GM23248 (cell line): Measurements from ENCODE around the gene MTPN. TPM values are rescaled to one million over a fixed set of nuclear protein-coding genes. Genes with fewer than 3 reads are reported as not detected.

Experiments used
- DNase-seq: peaks from one replicate; pipeline ENCODE4 v3.0.0-alpha.2; 2015
- H2AFZ ChIP-seq: fragments of 200-600 bp; sonication (generic); 2 replicates; pipeline ENCODE4 v1.6.1; 2016; ENCODE audit warnings: antibody characterized with exemption
- H3F3A ChIP-seq: fragments of 200-600 bp; sonication (generic); 2 replicates; pipeline ENCODE4 v1.6.1; 2016; ENCODE audit warnings: mild to moderate bottlenecking, antibody characterized with exemption, mixed run types; ENCODE audit not compliant: insufficient read depth
- H3K27ac ChIP-seq: fragments of 200-600 bp; sonication (generic); 2 replicates; pipeline ENCODE4 v1.5.1; 2016; ENCODE audit warnings: mild to moderate bottlenecking
- H3K27me3 ChIP-seq: fragments of 200-600 bp; sonication (generic); replicated peaks from 2 replicates; pipeline ENCODE4 v1.6.1; 2016; ENCODE audit warnings: mild to moderate bottlenecking; ENCODE audit not compliant: insufficient read depth
- H3K36me3 ChIP-seq: fragments of 200-600 bp; sonication (generic); 2 replicates; pipeline ENCODE4 v1.6.1; 2016; ENCODE audit warnings: low read depth, mild to moderate bottlenecking
- H3K4me1 ChIP-seq: fragments of 200-600 bp; sonication (generic); 2 replicates; pipeline ENCODE4 v1.6.1; 2016; ENCODE audit warnings: mild to moderate bottlenecking; ENCODE audit not compliant: insufficient read depth
- H3K4me2 ChIP-seq: fragments of 200-600 bp; sonication (generic); one replicate; pipeline ENCODE4 v1.6.1; 2016; ENCODE audit warnings: mild to moderate bottlenecking; ENCODE audit not compliant: unreplicated experiment
- H3K4me3 ChIP-seq: fragments of 200-600 bp; sonication (generic); 2 replicates; pipeline ENCODE4 v1.5.1; 2016; ENCODE audit warnings: mild to moderate bottlenecking
- H3K79me2 ChIP-seq: fragments of 200-600 bp; sonication (generic); 2 replicates; pipeline ENCODE4 v1.6.1; 2016; ENCODE audit warnings: mild to moderate bottlenecking; ENCODE audit not compliant: insufficient read depth
- H3K9ac ChIP-seq: fragments of 200-600 bp; sonication (generic); 2 replicates; pipeline ENCODE4 v1.6.1; 2016; ENCODE audit warnings: mild to moderate bottlenecking
- H3K9me2 ChIP-seq: fragments of 200-600 bp; sonication (generic); 2 replicates; pipeline ENCODE4 v1.6.1; 2016; ENCODE audit warnings: mixed run types, mild to moderate bottlenecking, moderate library complexity; ENCODE audit not compliant: insufficient read depth
- H3K9me3 ChIP-seq: fragments of 200-600 bp; sonication (generic); one replicate; pipeline ENCODE4 v1.6.1; 2017; ENCODE audit warnings: low read depth
- H4K20me1 ChIP-seq: fragments of 200-600 bp; sonication (generic); 2 replicates; pipeline ENCODE4 v1.6.0; 2016; ENCODE audit not compliant: insufficient read depth
- EZH2 ChIP-seq: fragments of 200-600 bp; sonication (generic); IDR thresholded peaks from 2 replicates; pipeline ENCODE4 v1.6.1; 2018; ENCODE audit warnings: antibody characterized with exemption, mild to moderate bottlenecking; ENCODE audit not compliant: insufficient read depth, poor library complexity, severe bottlenecking
- EZH2phosphoT487 ChIP-seq: fragments of 200-600 bp; sonication (generic); IDR thresholded peaks from 2 replicates; pipeline ENCODE4 v1.6.1; 2018; ENCODE audit warnings: antibody characterized with exemption, moderate library complexity, mild to moderate bottlenecking, low read depth; ENCODE audit not compliant: insufficient read depth
- WGBS, 2 experiments: methylation state at CpG; one replicate each; pipeline ENCODE4 v1.1.6; 2015 to 2017; ENCODE audit warnings: low lambda C conversion rate in 2 of 2, low coverage in 1 of 2; ENCODE audit errors: missing lambda C conversion rate in 2 of 2; 5-methylcytosine and 5-hydroxymethylcytosine counted together
- in situ Hi-C: fragments of 300-500 bp; cut with MboI; formaldehyde crosslinking; loops from 2 replicates; pipeline ENCODE4 v1.15.0; 2020
- polyA plus RNA-seq: library from polyadenylated mRNA; unstranded; fragments of >200 nt; fragmentation: Nextera tagmentation; extraction: Ambion mirVana; gene quantifications from 2 replicates; pipeline ENCODE4 v1.2.1, GENCODE V29; 2016
- total RNA-seq: library from RNA; depleted of rRNA; stranded (reverse); fragments of >200 nt; shearing (Covaris generic); gene quantifications from 2 replicates; pipeline ENCODE4 v1.2.3, GENCODE V29; 2014

The MTPN gene
- total and polyA plus RNA-seq, 2 experiments from 2014 or later = 133 to 145 TPM

DNA sequence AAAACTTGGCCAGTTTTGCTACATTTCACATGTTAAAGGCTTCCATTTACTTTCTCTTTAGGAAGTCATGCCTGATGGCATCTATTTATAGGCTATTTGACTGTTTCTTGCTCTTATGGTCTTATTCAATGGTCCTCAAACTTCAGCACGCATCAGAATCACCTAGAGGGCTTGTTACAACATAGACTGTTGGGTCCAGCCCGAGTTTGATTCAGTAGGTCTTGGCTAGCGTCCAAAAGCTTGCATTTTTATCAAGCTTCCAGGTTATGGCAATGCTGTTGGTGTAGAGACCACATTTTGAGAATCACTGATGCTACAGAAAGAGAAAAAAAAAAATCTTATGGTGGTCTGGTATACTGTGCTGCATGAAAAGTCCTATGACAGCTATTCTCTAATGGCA is 51.9 kb downstream of the MTPN start:
- Histone ChIP-seq H3K4me3 (no peak overlapping the region), H4K20me1 (no peaks in the 10 kb centered on the region), H3K9me2 (no peaks in the 10 kb centered on the region), H3K27ac (0 out of 2 replicates have a peak overlapping the region, but pooled peaks have one; percentile 87), H3K79me2 (peaks cover 64% of the 10 kb centered on the region), H2AFZ (no peak overlapping the region), H3K27me3 (no peaks in the 10 kb centered on the region), H3K9me3 (no peaks in the 10 kb centered on the region), H3K9ac (no peak overlapping the region), H3K4me1 (peaks cover 22% of the 10 kb centered on the region), H3K36me3 (0 out of 2 replicates have a peak, but pooled peaks cover 20% of the 10 kb centered on the region), H3F3A (peaks cover 21% of the 10 kb centered on the region), H3K4me2 (no peak overlapping the region)
- TF ChIP-seq EZH2 (no peak), EZH2phosphoT487 (no peak)
- in situ Hi-C loops = no loop called here
- 66 to 72% methylated on average over 3 of the region's 3 CpGs for WGBS, 2 experiments
- DNase-seq = no peak

- peaks cover 17% of the 10 kb centered on the region for H3K4me1 ChIP-seq
- 75 to 81% methylated on average over 3 of the region's 3 CpGs for WGBS, 2 experiments
- peaks cover 55% of the 10 kb centered on the region for H3K79me2 ChIP-seq
- peak overlapping the region; percentile 87 for H3K27ac ChIP-seq
- no peak for DNase-seq
- H3K4me3 ChIP-seq = no peak overlapping the region
- in situ Hi-C loops = no loop called here
- H3K27me3 ChIP-seq = no peaks in the 10 kb centered on the region
- H4K20me1 ChIP-seq = no peaks in the 10 kb centered on the region
- no peaks in the 10 kb centered on the region for H3K9me2 ChIP-seq
- 0 out of 2 replicates have a peak, but pooled peaks cover 20% of the 10 kb centered on the region for H3K36me3 ChIP-seq
- peak overlapping the region; percentile 70 for H3K4me2 ChIP-seq
- peaks cover 14% of the 10 kb centered on the region for H3F3A ChIP-seq
- TF ChIP-seq EZH2 = no peak
- no peak for TF ChIP-seq EZH2phosphoT487
- H3K9me3 ChIP-seq = no peaks in the 10 kb centered on the region
- no peak overlapping the region for H2AFZ ChIP-seq
- H3K9ac ChIP-seq = peak overlapping the region; percentile 49
Observed at GRCh38 chr7:135924302-135924701, 52.9 kb downstream of the MTPN start.

DNA sequence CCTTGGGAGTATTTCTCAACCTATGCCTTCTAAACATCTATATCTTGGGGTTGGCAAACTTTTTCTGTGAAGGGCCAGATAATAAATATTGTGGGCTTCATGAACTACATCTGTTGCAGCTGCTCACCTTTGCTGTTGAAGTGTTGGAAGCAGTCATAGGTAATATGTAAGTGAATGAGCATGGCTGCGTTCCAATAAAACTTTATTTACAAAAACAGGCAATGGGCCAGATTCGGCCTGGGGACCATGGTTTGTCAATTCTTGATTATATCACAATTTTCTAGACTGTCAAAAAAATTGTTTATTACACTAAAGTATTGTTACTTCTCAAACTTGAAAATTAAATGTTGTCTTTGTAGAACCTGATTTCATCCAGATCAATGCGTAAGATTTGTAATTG is 54.9 kb downstream of the MTPN start:
- no peaks in the 10 kb centered on the region for H3K27me3 ChIP-seq
- 0 out of 2 replicates have a peak, but pooled peaks cover 8% of the 10 kb centered on the region for H3K36me3 ChIP-seq
- peak overlapping the region; percentile 87; the same call in 1 of the 2 replicates for H3K27ac ChIP-seq
- H3K4me3 ChIP-seq = no peak overlapping the region
- TF ChIP-seq EZH2phosphoT487 = no peak
- peaks cover 14% of the 10 kb centered on the region for H3F3A ChIP-seq
- H3K9ac ChIP-seq = no peak overlapping the region
- in situ Hi-C loops = no loop called here
- no peak for DNase-seq
- H3K9me3 ChIP-seq = no peaks in the 10 kb centered on the region
- WGBS, 2 experiments = 99% methylated on average over 3 of the region's 3 CpGs
- no peak overlapping the region for H3K4me2 ChIP-seq
- H2AFZ ChIP-seq = no peak overlapping the region
- no peaks in the 10 kb centered on the region for H4K20me1 ChIP-seq
- no peaks in the 10 kb centered on the region for H3K9me2 ChIP-seq
- peaks cover 17% of the 10 kb centered on the region for H3K4me1 ChIP-seq
- H3K79me2 ChIP-seq = peaks cover 35% of the 10 kb centered on the region

- WGBS, 2 experiments = 96% methylated on average over 7 of the region's 7 CpGs
- Histone ChIP-seq H3K9ac (no peak overlapping the region), H4K20me1 (no peaks in the 10 kb centered on the region), H3K27ac (no peak overlapping the region), H3F3A (peaks cover 14% of the 10 kb centered on the region), H3K9me3 (no peaks in the 10 kb centered on the region), H3K36me3 (no peaks in the 10 kb centered on the region), H3K27me3 (no peaks in the 10 kb centered on the region), H3K9me2 (no peaks in the 10 kb centered on the region), H3K79me2 (peaks cover 17% of the 10 kb centered on the region; the same call in 1 of the 2 replicates), H2AFZ (no peak overlapping the region), H3K4me1 (peaks cover 17% of the 10 kb centered on the region), H3K4me3 (no peak overlapping the region), H3K4me2 (no peak overlapping the region)
- no peak for DNase-seq
- in situ Hi-C loops = no loop called here
- no peak for TF ChIP-seq EZH2phosphoT487
- TF ChIP-seq EZH2 = no peak
Observed at GRCh38 chr7:135920478-135920877, 56.7 kb downstream of the MTPN start.
